Measurements from ENCODE around the gene OBP2B.
"Not testable (repeated sequence)": the region's sequence is repeated elsewhere in the genome, so short reads cannot be mapped to it uniquely, and the experiment has no call there.

OBP2B gene

GRCh38 chr9:133208880-133209300, at the start of gene OBP2B:
TSS of gene OBP2B (minus strand) at chr9:133209250. CDS start at chr9:133209199, 51 bp downstream.
- not testable (repeated sequence) for H3K4me3 ChIP-seq (ENCODE audit: low read length); H3K9ac ChIP-seq (ENCODE audit: low read length); H3K36me3 ChIP-seq (ENCODE audit: control insufficient read depth, low read depth, low read length); H3K4me1 ChIP-seq (ENCODE audit: control insufficient read depth, low read depth, low read length); H3K27ac ChIP-seq (ENCODE audit: low read length); H3K9me3 ChIP-seq (ENCODE audit: control insufficient read depth, low read depth, low read length)
- peaks cover 23% of the 10 kb centered on the region for H3K27me3 ChIP-seq (ENCODE audit: control insufficient read depth, insufficient read depth, low read length)

- Histone ChIP-seq H3K9ac (ENCODE audit: low read length) (no peak overlapping the region), H3K4me3 (ENCODE audit: low read length) (no peak overlapping the region), H3K36me3 (ENCODE audit: control insufficient read depth, low read depth, low read length) (no peaks in the 10 kb centered on the region), H3K4me1 (ENCODE audit: control insufficient read depth, low read depth, low read length) (peaks cover 6% of the 10 kb centered on the region), H3K9me3 (ENCODE audit: control insufficient read depth, low read depth, low read length) (no peaks in the 10 kb centered on the region), H3K27me3 (ENCODE audit: control insufficient read depth, insufficient read depth, low read length) (no peaks in the 10 kb centered on the region), H3K27ac (ENCODE audit: low read length) (no peak overlapping the region)
These were observed 49.3 kb upstream of the OBP2B start for GRCh38 chr9:133258061-133259015.

- Histone ChIP-seq H3K4me1 (ENCODE audit: control insufficient read depth, low read depth, low read length) (peaks cover 6% of the 10 kb centered on the region), H3K9ac (ENCODE audit: low read length) (no peak overlapping the region), H3K4me3 (ENCODE audit: low read length) (no peak overlapping the region), H3K27ac (ENCODE audit: low read length) (no peak overlapping the region), H3K27me3 (ENCODE audit: control insufficient read depth, insufficient read depth, low read length) (no peaks in the 10 kb centered on the region), H3K36me3 (ENCODE audit: control insufficient read depth, low read depth, low read length) (no peaks in the 10 kb centered on the region), H3K9me3 (ENCODE audit: control insufficient read depth, low read depth, low read length) (no peaks in the 10 kb centered on the region)
These were observed 48.5 kb upstream of the OBP2B start for GRCh38 chr9:133257465-133257956.

- no peak overlapping the region for H3K27ac ChIP-seq (ENCODE audit: low read length)
- H3K4me1 ChIP-seq (ENCODE audit: control insufficient read depth, low read depth, low read length): peaks cover 6% of the 10 kb centered on the region
- H3K27me3 ChIP-seq (ENCODE audit: control insufficient read depth, insufficient read depth, low read length): no peaks in the 10 kb centered on the region
- H3K4me3 ChIP-seq (ENCODE audit: low read length): no peak overlapping the region
- no peaks in the 10 kb centered on the region for H3K9me3 ChIP-seq (ENCODE audit: control insufficient read depth, low read depth, low read length)
- H3K36me3 ChIP-seq (ENCODE audit: control insufficient read depth, low read depth, low read length): no peaks in the 10 kb centered on the region
- H3K9ac ChIP-seq (ENCODE audit: low read length): no peak overlapping the region
These were observed 47.6 kb upstream of the OBP2B start for GRCh38 chr9:133256686-133257091.

GRCh38 chr9:133256136-133256461, 47.0 kb upstream of the OBP2B start:
- Histone ChIP-seq H3K27me3 (ENCODE audit: control insufficient read depth, insufficient read depth, low read length) (no peaks in the 10 kb centered on the region), H3K9ac (ENCODE audit: low read length) (no peak overlapping the region), H3K9me3 (ENCODE audit: control insufficient read depth, low read depth, low read length) (no peaks in the 10 kb centered on the region), H3K27ac (ENCODE audit: low read length) (no peak overlapping the region), H3K36me3 (ENCODE audit: control insufficient read depth, low read depth, low read length) (no peaks in the 10 kb centered on the region), H3K4me3 (ENCODE audit: low read length) (no peak overlapping the region), H3K4me1 (ENCODE audit: control insufficient read depth, low read depth, low read length) (peaks cover 6% of the 10 kb centered on the region)

GRCh38 chr9:133255371-133256135, 46.5 kb upstream of the OBP2B start:
- Histone ChIP-seq H3K4me3 (ENCODE audit: low read length) (no peak overlapping the region), H3K4me1 (ENCODE audit: control insufficient read depth, low read depth, low read length) (peaks cover 6% of the 10 kb centered on the region), H3K9me3 (ENCODE audit: control insufficient read depth, low read depth, low read length) (no peaks in the 10 kb centered on the region), H3K27ac (ENCODE audit: low read length) (no peak overlapping the region), H3K36me3 (ENCODE audit: control insufficient read depth, low read depth, low read length) (no peaks in the 10 kb centered on the region), H3K9ac (ENCODE audit: low read length) (no peak overlapping the region), H3K27me3 (ENCODE audit: control insufficient read depth, insufficient read depth, low read length) (no peaks in the 10 kb centered on the region)

- Histone ChIP-seq H3K27me3 (ENCODE audit: control insufficient read depth, insufficient read depth, low read length) (no peaks in the 10 kb centered on the region), H3K9ac (ENCODE audit: low read length) (no peak overlapping the region), H3K4me1 (ENCODE audit: control insufficient read depth, low read depth, low read length) (peaks cover 6% of the 10 kb centered on the region), H3K27ac (ENCODE audit: low read length) (no peak overlapping the region), H3K36me3 (ENCODE audit: control insufficient read depth, low read depth, low read length) (no peaks in the 10 kb centered on the region), H3K4me3 (ENCODE audit: low read length) (no peak overlapping the region), H3K9me3 (ENCODE audit: control insufficient read depth, low read depth, low read length) (no peaks in the 10 kb centered on the region)
These were observed 45.4 kb upstream of the OBP2B start for GRCh38 chr9:133254471-133254870.

GRCh38 chr9:133253268-133253667, 44.2 kb upstream of the OBP2B start:
- Histone ChIP-seq H3K27ac (ENCODE audit: low read length) (no peak overlapping the region), H3K4me1 (ENCODE audit: control insufficient read depth, low read depth, low read length) (peaks cover 6% of the 10 kb centered on the region), H3K4me3 (ENCODE audit: low read length) (no peak overlapping the region), H3K27me3 (ENCODE audit: control insufficient read depth, insufficient read depth, low read length) (no peaks in the 10 kb centered on the region), H3K9me3 (ENCODE audit: control insufficient read depth, low read depth, low read length) (no peaks in the 10 kb centered on the region), H3K36me3 (ENCODE audit: control insufficient read depth, low read depth, low read length) (no peaks in the 10 kb centered on the region), H3K9ac (ENCODE audit: low read length) (no peak overlapping the region)

- Histone ChIP-seq H3K4me3 (ENCODE audit: low read length) (no peak overlapping the region), H3K27ac (ENCODE audit: low read length) (no peak overlapping the region), H3K36me3 (ENCODE audit: control insufficient read depth, low read depth, low read length) (no peaks in the 10 kb centered on the region), H3K9me3 (ENCODE audit: control insufficient read depth, low read depth, low read length) (no peaks in the 10 kb centered on the region), H3K9ac (ENCODE audit: low read length) (no peak overlapping the region), H3K4me1 (ENCODE audit: control insufficient read depth, low read depth, low read length) (no peaks in the 10 kb centered on the region), H3K27me3 (ENCODE audit: control insufficient read depth, insufficient read depth, low read length) (no peaks in the 10 kb centered on the region)
These were observed 43.4 kb upstream of the OBP2B start for GRCh38 chr9:133252301-133253020.

- Histone ChIP-seq H3K36me3 (ENCODE audit: control insufficient read depth, low read depth, low read length) (no peaks in the 10 kb centered on the region), H3K27me3 (ENCODE audit: control insufficient read depth, insufficient read depth, low read length) (no peaks in the 10 kb centered on the region), H3K27ac (ENCODE audit: low read length) (no peak overlapping the region), H3K4me3 (ENCODE audit: low read length) (no peak overlapping the region), H3K9ac (ENCODE audit: low read length) (no peak overlapping the region), H3K4me1 (ENCODE audit: control insufficient read depth, low read depth, low read length) (no peaks in the 10 kb centered on the region), H3K9me3 (ENCODE audit: control insufficient read depth, low read depth, low read length) (no peaks in the 10 kb centered on the region)
These were observed 42.7 kb upstream of the OBP2B start for GRCh38 chr9:133251773-133252172.

GRCh38 chr9:133251221-133251620, 42.2 kb upstream of the OBP2B start:
- not testable (repeated sequence) for H3K4me1 ChIP-seq (ENCODE audit: control insufficient read depth, low read depth, low read length); H3K27me3 ChIP-seq (ENCODE audit: control insufficient read depth, insufficient read depth, low read length); H3K9ac ChIP-seq (ENCODE audit: low read length); H3K4me3 ChIP-seq (ENCODE audit: low read length); H3K36me3 ChIP-seq (ENCODE audit: control insufficient read depth, low read depth, low read length); H3K27ac ChIP-seq (ENCODE audit: low read length); H3K9me3 ChIP-seq (ENCODE audit: control insufficient read depth, low read depth, low read length)

Measured in iPS-18a (cell line).